Adipocyte (in vitro differentiated cells): ENCODE results near the gene POMT2.

Experiments
- DNase-seq: peaks from one replicate; pipeline ENCODE4 v3.0.0-alpha.2; 2015; ENCODE audit warnings: low read depth
- H3K27me3 ChIP-seq: replicated peaks from 2 replicates; pipeline ENCODE4 v1.7.0; 2013; ENCODE audit warnings: mild to moderate bottlenecking, low read length, moderate library complexity; ENCODE audit not compliant: control insufficient read depth, insufficient read depth
- H3K36me3 ChIP-seq: 2 replicates; pipeline ENCODE4 v1.7.0; 2013; ENCODE audit warnings: low read length, mild to moderate bottlenecking, moderate library complexity; ENCODE audit not compliant: control insufficient read depth, insufficient read depth, severe bottlenecking
- H3K4me1 ChIP-seq: 2 replicates; pipeline ENCODE4 v1.7.0; 2013; ENCODE audit warnings: mild to moderate bottlenecking, low read length, moderate library complexity; ENCODE audit not compliant: control insufficient read depth, insufficient read depth
- H3K4me3 ChIP-seq: 2 replicates; pipeline ENCODE4 v1.7.0; 2013; ENCODE audit warnings: mild to moderate bottlenecking, low read length, moderate library complexity
- H3K9ac ChIP-seq: 2 replicates; pipeline ENCODE4 v1.7.0; 2013; ENCODE audit warnings: mild to moderate bottlenecking, low read length, moderate library complexity
- H3K9me3 ChIP-seq: 2 replicates; pipeline ENCODE4 v1.7.0; 2013; ENCODE audit warnings: mild to moderate bottlenecking, low read length, moderate library complexity; ENCODE audit not compliant: control insufficient read depth

Gene POMT2

DNA sequence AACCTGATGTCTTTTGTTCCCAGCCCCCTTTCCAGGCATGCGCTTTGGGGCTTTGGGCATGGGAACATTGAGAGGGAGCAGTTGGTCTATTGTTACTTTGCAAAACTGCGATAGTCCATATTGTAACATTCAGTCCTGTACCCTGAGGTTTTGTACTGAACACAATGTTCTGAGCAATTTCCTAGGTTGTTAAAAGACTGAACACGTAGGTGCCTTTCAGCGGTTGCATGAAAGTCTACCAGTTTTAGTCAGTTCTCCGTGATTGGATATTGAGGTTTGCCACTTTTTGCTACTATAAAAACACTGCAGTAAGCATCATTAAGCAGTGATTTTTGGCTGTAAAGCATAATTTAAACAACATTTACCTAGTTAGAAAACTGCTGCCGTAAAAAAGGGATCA lies 69.8 kb downstream of the POMT2 start:
- H3K4me3 ChIP-seq, result no peak overlapping the region

DNA sequence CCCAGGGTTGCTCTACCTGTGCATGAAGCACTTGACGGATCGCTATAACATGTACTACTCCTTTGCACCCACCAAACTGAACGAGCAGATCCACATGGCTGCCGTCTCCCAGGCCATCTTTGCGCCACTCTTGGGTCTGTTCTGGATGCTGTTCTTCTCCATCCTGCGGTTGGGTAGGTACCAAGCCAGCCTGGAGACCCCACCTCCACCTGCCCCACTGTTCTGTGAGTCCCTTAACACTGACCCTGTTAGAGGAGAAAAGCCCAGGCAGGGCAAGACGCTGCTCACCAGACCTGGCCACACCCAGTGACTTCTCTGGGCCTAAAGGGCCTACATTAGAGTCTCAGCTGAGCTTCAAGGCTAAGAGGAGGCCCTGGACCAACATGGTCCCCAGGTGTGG lies 71.4 kb downstream of the POMT2 start:
- Histone ChIP-seq H3K4me3 (no peak overlapping the region), H3K9me3 (no peaks in the 10 kb centered on the region), H3K9ac (no peak overlapping the region), H3K36me3 (no peaks in the 10 kb centered on the region), H3K27me3 (peaks cover 31% of the 10 kb centered on the region), H3K4me1 (no peaks in the 10 kb centered on the region)
- no peak for DNase-seq

More for the DNA sequence above, 69.8 kb downstream of the POMT2 start:
- H3K36me3 ChIP-seq, result no peaks in the 10 kb centered on the region
- DNase-seq, result no peak
- no peaks in the 10 kb centered on the region for H3K9me3 ChIP-seq
- no peak overlapping the region for H3K9ac ChIP-seq
- no peaks in the 10 kb centered on the region for H3K4me1 ChIP-seq
- H3K27me3 ChIP-seq, result peaks cover 31% of the 10 kb centered on the region

DNA sequence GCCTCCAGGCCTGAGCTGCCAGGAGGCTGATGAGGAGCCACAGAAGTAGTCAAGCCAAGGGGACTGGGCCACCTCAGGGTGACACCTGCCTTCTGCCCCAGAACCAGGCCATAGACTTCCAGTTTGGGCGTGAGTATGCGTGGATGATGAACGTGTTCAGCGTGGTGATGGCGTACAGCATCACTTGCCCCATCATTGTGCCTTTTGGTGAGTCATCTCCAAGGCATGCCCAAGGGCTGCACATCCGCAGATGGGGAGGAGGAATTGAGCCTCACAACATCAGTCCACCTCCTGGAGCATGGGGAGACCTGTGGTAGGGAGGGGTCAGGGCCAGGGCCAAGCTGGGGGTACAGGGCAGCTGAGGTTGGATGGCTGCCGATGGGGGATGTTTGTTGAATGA lies 72.0 kb downstream of the POMT2 start:
- H3K36me3 ChIP-seq, result no peaks in the 10 kb centered on the region
- no peaks in the 10 kb centered on the region for H3K9me3 ChIP-seq
- H3K9ac ChIP-seq, result no peak overlapping the region
- no peak for DNase-seq
- no peak overlapping the region for H3K4me3 ChIP-seq
- peaks cover 29% of the 10 kb centered on the region for H3K27me3 ChIP-seq
- no peaks in the 10 kb centered on the region for H3K4me1 ChIP-seq

DNA sequence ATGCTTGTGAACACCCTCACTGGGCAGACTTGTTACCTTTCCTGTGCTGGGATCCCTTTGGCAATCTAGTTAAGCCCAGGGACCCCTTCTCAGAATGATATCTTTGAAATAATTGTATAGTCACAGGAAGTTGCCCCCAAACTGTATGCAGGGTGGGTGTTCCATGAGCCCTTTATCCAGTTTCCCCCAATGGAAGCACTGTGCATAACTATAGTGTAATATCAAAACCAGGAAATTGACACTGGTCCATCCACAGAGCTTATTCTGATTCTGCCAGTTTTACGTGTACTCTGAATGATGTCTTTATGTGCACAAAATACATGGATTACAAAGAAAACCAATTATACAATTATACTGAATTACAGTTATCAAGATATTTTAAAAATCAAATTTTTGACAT lies 73.9 kb downstream of the POMT2 start:
- Histone ChIP-seq H3K4me3 (no peak overlapping the region), H3K9me3 (no peaks in the 10 kb centered on the region), H3K4me1 (no peaks in the 10 kb centered on the region), H3K27me3 (peaks cover 17% of the 10 kb centered on the region), H3K9ac (no peak overlapping the region), H3K36me3 (no peaks in the 10 kb centered on the region)
- DNase-seq, result no peak

DNA sequence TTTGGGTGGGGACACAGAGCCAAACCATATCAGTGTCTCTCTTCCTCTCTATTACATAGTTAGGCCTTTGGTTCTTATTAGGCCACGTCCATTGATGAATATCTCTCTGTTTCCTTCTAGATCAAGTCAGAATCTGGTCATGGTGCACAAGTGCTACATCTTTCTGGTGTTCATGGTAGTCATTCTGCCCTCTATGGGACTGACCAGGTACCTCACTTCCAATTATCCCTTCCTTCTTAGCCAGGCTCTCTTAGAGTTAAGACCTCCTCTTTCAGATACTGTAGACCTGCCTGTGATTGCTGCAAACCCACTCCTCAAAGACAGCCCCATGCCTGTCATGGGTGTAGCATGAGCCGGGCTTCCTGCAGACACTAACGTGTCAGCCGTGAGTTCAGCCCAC lies 74.9 kb downstream of the POMT2 start:
- Histone ChIP-seq H3K9me3 (no peaks in the 10 kb centered on the region), H3K27me3 (peaks cover 14% of the 10 kb centered on the region), H3K4me3 (no peak overlapping the region), H3K9ac (no peak overlapping the region), H3K4me1 (no peaks in the 10 kb centered on the region), H3K36me3 (no peaks in the 10 kb centered on the region)
- no peak for DNase-seq

DNA sequence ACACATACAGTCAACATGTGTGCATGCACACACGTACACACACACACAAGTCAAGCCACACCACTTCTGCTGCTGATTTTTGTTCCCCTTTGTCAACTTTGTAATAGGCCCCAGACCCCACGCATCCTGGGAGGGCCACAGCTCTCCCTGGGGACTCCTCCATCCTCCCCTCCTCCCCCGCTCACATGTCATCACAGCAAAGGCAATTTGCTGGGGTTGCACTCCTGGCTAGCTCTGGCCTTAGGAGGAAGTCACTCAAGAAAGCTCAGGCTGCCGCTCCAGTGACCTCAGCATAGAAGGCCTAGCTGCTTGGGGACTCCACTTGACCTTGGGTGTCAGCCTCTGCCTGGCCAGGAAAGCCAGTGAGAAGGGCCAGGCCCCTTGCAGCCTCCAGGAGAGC lies 76.8 kb downstream of the POMT2 start:
- Histone ChIP-seq H3K4me3 (no peak overlapping the region), H3K4me1 (no peaks in the 10 kb centered on the region), H3K9me3 (no peaks in the 10 kb centered on the region), H3K27me3 (peaks cover 12% of the 10 kb centered on the region), H3K9ac (no peak overlapping the region), H3K36me3 (no peaks in the 10 kb centered on the region)
- DNase-seq, result no peak

DNA sequence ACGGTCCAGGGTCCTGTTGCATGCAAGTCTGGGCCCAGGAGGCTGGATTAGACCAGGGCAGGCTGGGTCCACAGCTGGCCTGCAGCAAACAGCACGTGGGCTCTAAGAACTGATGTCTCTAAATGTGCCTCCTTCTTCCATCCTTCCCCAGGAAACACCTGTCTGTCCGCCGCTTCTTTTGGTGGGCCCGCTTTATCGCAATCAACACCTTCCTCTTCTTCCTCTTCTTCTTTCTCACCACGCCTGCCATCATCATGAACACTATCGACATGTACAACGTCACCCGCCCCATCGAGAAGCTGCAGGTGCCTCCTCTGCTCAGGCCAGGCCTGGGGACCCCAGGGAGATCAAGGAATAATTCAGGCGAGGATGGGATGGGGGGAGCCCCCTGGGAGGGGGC lies 77.9 kb downstream of the POMT2 start:
- DNase-seq, result no peak
- Histone ChIP-seq H3K27me3 (peaks cover 10% of the 10 kb centered on the region), H3K36me3 (no peaks in the 10 kb centered on the region), H3K4me3 (no peak overlapping the region), H3K4me1 (no peaks in the 10 kb centered on the region), H3K9ac (no peak overlapping the region), H3K9me3 (no peaks in the 10 kb centered on the region)

DNA sequence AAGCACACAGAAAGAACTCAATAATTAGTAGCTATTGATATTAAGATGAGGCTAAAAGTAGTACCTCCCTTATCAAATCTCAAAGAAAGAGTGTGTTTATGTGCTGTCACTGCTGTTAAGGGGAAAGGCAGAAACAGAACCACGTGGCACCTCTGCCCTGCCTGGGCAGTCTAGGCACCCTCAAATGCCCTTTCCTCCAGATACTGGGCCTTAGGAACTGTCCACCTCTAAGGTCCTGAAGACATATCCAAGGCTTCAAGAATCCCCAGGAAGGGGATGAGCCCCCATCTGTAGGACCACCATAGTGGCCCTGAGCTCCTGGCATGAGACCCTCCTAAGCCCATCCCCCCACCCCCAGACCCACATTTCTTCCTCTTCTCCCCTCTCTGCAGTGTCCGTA lies 78.7 kb downstream of the POMT2 start:
- DNase-seq, result no peak
- H3K9me3 ChIP-seq, result no peaks in the 10 kb centered on the region
- H3K4me1 ChIP-seq, result no peaks in the 10 kb centered on the region

DNA sequence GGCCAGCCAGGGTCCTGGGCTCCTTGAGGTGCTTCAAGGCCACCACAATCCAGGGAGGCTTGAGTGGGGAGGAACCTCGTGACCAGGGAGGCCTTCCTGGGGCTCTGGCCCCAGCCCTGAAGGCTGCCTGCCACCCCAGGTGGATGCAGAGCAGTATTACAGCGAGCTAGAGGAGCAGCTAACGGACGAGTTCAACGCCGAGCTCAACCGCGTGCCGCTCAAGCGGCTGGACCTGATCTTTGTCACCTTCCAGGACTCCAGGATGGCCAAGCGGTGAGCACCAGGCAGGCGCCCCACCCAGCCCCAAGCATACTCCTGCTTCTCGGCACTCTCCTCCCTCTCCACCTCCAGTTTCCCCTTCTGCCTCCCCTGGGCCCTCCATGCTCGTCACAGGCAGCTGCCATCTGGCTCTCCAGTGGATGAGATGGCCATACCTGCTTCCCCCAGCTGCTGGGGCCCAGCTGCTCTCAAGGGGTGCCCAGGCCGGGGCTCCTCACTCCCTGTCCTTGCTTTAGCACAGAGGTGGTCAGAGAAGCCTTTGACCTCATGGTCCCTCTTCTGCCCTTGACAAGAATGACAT lies 80.3 kb downstream of the POMT2 start:
- no peak overlapping the region for H3K9ac ChIP-seq
- no peak for DNase-seq
- no peaks in the 10 kb centered on the region for H3K9me3 ChIP-seq
- no peaks in the 10 kb centered on the region for H3K36me3 ChIP-seq
- H3K4me1 ChIP-seq, result no peaks in the 10 kb centered on the region
- peaks cover 15% of the 10 kb centered on the region for H3K27me3 ChIP-seq
- H3K4me3 ChIP-seq, result no peak overlapping the region

More for the DNA sequence above, 78.7 kb downstream of the POMT2 start:
- Histone ChIP-seq H3K9ac (no peak overlapping the region), H3K36me3 (no peaks in the 10 kb centered on the region), H3K27me3 (peaks cover 15% of the 10 kb centered on the region), H3K4me3 (no peak overlapping the region)

DNA sequence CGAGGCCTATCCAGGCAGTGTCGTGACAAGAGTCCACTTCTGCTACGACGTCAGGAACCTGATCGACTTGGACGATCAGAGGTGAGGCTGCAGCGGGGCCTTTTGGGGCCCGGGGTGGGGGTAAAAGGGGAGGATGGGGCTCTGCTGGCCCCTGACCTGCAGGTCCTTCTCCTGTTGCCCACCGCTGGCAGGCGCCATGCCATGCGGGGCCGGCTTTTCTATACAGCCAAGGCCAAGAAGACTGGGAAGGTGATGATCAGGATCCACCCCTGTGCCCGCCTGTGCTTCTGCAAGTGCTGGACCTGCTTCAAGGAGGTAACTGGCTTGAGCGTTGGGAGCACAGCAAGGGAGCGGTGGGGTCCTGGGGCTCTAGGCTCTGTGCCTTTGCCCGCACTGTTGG lies 81.3 kb downstream of the POMT2 start:
- Histone ChIP-seq H3K27me3 (peaks cover 15% of the 10 kb centered on the region), H3K36me3 (no peaks in the 10 kb centered on the region), H3K4me3 (no peak overlapping the region), H3K9ac (no peak overlapping the region), H3K4me1 (no peaks in the 10 kb centered on the region), H3K9me3 (no peaks in the 10 kb centered on the region)
- no peak for DNase-seq

DNA sequence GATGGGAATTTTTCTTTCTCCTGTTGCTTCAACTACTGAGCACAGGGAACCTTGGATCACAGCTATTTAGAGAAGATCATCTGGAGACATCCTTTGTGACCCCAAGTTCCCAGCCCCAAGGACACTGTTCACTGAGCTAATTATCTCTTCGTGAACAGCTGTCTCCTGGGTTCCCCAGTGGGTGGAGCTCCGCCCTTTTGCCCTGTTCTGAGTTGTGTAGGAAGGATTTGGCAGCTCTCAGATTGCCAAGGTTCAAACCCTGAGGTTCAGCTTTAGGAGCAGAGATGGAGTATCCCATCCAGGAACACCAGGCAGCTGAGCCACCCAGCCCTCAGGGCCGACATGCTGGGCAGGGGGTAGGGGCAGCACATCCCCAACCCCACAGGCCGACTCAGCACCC lies 81.7 kb downstream of the POMT2 start:
- Histone ChIP-seq H3K9ac (no peak overlapping the region), H3K9me3 (no peaks in the 10 kb centered on the region), H3K4me1 (no peaks in the 10 kb centered on the region), H3K27me3 (peaks cover 15% of the 10 kb centered on the region), H3K36me3 (no peaks in the 10 kb centered on the region), H3K4me3 (no peak overlapping the region)
- no peak for DNase-seq

DNA sequence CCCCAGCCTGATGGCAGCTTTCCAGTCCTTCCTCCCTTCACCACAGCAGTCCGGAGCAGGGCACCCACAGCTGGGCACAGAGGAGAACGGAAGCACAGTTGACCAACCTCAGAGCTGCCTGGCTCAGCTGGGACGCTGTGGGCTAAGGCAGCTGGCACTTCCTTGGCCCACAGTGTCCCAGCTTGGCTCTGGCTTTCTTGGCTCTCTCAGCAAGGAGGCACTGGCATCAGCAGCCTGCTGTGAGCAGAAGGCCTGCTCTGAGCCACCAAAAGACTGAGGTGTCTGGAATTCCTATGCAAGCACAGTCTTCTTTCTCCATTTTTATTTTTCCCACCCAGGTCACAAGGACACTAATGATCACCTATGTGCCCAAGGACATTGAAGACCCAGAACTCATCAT lies 82.3 kb downstream of the POMT2 start:
- Histone ChIP-seq H3K9me3 (no peaks in the 10 kb centered on the region), H3K4me3 (no peak overlapping the region), H3K4me1 (no peaks in the 10 kb centered on the region), H3K9ac (no peak overlapping the region), H3K36me3 (no peaks in the 10 kb centered on the region), H3K27me3 (peaks cover 15% of the 10 kb centered on the region)
- no peak for DNase-seq
